CD4-positive, alpha-beta T cell treated with Interleukin-6 at 100 ng/mL for 8 hours (primary cell): ENCODE measurements around the gene HS6ST1.

Experiments
- DNase-seq: peaks from one replicate; pipeline ENCODE4 v3.0.0-alpha.2; 2020; ENCODE audit warnings: mixed read lengths, low spot score

The HS6ST1 gene

GRCh38 chr2:128235581-128235980 is 83.1 kb downstream of the HS6ST1 start:
- DNase-seq = no peak

GRCh38 chr2:128234613-128235012 is 84.1 kb downstream of the HS6ST1 start:
- DNase-seq = no peak

- DNase-seq = no peak
Measured at GRCh38 chr2:128233790-128234395, 84.8 kb downstream of the HS6ST1 start.

GRCh38 chr2:128232965-128233789 is 85.5 kb downstream of the HS6ST1 start:
- peak; percentile 75 for DNase-seq

GRCh38 chr2:128228894-128229293 is 89.8 kb downstream of the HS6ST1 start:
- no peak for DNase-seq

GRCh38 chr2:128227862-128228261 is 90.8 kb downstream of the HS6ST1 start:
- no peak for DNase-seq

- no peak for DNase-seq
Measured at GRCh38 chr2:128219891-128220290, 98.8 kb downstream of the HS6ST1 start.

- DNase-seq = no peak
Measured at GRCh38 chr2:128217671-128218070, 101.0 kb downstream of the HS6ST1 start.

GRCh38 chr2:128215897-128216642 is 102.6 kb downstream of the HS6ST1 start:
- DNase-seq = no peak
